SH-SY5Y (cell line): ENCODE measurements around the gene SEC22A.

Experiments used
- GATA2 ChIP-seq: IDR thresholded peaks from 2 replicates; pipeline ENCODE4 v1.6.1; 2011; ENCODE audit warnings: mild to moderate bottlenecking, low read depth, low read length
- GATA3 ChIP-seq: IDR thresholded peaks from 2 replicates; pipeline ENCODE4 v1.6.1; 2011; ENCODE audit warnings: low read depth, mild to moderate bottlenecking, low read length, moderate library complexity

Gene SEC22A

GRCh38 chr3:123201557-123202427, at the start of gene SEC22A:
Gene SEC22A (plus strand): TSS chr3:123201943. CDS start chr3:123209218, 7,275 bp downstream.
- TF ChIP-seq GATA2 (no peak), GATA3 (no peak)

GRCh38 chr3:123152687-123153086, 49.1 kb upstream of the SEC22A start:
- TF ChIP-seq GATA3 (no peak), GATA2 (no peak)

GRCh38 chr3:123153125-123154019, 48.4 kb upstream of the SEC22A start:
- no peak for TF ChIP-seq GATA2
- TF ChIP-seq GATA3: no peak

DNA sequence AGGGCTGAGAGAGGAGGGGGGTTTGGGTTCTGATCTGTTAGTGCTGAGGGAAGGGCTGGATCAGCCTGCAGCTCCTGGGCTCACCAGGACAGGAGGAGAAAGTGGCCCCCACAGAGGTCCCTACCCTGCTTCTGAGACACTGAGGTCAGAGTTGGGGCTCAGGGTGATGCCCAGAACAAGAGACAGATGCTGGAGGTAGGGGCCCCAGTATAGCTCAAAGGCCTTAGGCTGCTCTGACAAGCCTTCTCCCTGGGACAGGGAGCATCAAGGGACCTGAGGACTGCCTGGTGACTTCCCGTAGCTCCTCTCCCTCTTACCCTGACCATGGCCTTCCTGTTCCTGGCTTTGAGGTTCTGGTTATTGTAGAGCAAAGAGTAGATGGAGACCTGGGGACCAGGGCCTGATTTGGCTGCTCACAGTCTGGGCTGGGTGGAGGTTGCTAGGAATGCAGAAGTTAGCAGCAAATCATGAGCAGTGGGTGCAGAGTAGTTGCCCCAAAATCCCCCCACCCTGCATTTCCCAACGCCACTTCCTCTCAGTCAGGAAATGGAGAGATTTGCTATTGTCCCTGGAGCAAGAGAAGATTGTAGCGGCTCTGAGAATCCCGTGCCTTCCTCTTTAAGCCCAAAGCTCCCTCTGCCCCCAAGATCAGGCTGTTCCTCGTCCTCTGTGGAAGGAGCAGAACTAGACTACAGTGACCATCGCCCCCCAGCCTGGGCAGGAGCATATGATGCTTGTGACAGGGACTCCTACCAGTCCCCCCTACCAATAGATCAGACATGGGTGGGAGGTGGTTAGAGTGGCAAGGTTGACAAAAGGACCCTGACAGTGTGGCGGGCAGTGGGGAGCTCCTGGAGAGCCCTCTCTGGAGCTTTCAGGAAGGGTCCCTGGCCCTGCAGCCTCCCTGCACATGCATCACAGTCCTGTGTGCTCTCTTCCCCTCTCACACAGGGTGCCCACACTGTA, 47.4 kb upstream of the SEC22A start:
- TF ChIP-seq GATA2: no peak
- TF ChIP-seq GATA3: no peak

DNA sequence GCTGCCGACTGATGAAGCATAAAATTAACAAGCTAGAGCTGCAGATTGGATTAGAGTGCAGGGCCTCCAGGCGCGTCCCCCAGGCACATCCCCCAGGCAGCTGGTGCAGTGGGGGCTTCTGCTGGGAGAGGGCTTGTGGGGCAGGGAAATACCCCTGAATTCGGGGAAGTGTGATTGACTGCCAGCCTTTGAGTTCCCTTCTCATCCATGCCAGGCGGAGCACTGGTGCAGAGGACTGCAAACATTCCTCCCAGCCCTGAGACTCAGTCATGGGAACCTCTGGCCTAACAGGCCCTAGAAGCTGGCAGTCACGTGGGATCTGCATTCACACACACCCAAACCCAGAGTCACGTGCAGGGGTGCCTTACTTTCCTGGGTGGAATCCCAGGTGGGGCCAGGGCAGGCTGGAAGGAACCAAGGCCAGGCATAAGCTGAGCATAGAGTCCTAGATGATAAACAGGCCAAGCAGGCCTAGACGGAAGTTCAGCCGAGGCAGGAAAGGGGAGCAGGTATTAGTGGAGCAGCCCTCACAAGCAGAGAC, 46.2 kb upstream of the SEC22A start:
- TF ChIP-seq GATA3: no peak
- no peak for TF ChIP-seq GATA2

DNA sequence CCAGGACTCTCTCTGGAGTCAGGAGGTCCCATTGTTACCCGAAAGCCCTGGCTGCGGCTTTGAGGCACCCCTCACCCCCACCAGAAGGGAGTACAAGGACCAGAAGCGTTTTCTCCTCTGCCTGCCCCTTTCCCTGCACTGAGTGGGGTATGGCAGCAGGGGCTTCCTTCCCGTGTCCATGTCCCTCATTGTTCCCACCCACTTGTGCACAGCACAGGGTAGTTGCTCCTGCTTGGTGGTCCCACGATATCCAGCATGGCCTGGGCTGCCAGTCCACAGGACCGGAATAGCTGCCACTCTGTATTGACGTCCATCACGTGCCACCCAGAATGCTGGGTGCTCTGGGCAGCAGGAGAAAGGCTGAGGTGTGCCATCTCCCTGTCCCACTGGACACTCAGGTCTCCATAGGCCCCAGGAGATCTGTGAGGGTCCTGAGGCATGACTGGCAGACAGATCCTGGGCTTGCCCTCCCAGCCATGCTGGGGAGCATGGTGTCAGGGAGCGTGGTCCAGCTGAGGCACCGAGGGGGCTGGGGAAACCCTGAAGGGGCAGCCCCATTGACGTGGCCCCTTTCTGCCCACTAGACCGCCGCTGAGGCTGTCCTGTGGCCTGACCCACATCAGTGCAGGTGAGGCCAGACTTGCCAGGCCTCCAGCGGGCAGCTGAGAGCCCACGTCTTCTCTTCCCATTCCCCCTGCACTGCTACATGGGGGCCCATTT, 45.3 kb upstream of the SEC22A start:
- no peak for TF ChIP-seq GATA2
- TF ChIP-seq GATA3: no peak

DNA sequence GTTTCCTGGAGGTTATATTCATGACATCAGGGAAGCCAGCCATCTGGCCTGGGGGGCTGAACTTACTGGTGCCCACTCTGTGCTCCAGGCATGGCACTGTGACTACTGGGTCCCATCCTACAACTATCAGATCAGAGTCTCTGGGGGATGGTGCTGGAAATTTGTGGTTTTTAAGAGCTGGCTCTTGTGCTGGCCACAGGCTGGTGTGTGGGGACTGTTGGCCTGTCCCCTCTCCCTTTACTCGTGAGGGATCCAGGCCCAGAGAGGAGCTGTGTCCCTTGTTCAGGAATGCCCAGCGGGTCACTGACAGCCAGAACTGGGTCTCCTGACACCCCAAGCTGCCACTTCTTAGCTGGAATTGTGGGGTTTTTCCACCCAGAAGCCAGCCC, 44.5 kb upstream of the SEC22A start:
- no peak for TF ChIP-seq GATA3
- no peak for TF ChIP-seq GATA2

- TF ChIP-seq GATA3 (no peak), GATA2 (no peak)
Measured at GRCh38 chr3:123157598-123158287, 44.0 kb upstream of the SEC22A start.

DNA sequence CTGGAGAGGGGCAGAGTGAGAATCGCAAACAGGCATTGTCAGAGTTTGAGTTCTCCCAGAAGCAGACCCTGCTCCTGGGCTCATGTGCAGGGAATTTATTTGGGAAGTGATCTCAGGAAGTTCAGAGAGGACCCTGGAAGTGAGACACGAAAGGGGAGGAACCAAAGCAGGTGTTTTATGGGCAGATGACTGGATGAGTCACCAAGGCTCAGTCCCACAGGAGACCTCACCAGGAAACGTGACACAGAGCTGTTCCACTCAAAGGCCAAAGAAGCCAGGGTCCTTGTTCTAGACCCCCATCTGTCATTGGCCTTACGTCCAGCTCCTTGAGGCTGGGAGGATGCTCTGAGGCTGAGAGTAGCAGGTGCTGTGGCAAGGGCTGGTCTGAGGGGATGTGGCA, 43.4 kb upstream of the SEC22A start:
- no peak for TF ChIP-seq GATA2
- no peak for TF ChIP-seq GATA3

- TF ChIP-seq GATA2: no peak
- TF ChIP-seq GATA3: no peak
Measured at GRCh38 chr3:123158899-123159390, 42.8 kb upstream of the SEC22A start.

GRCh38 chr3:123159926-123160635, 41.7 kb upstream of the SEC22A start:
- TF ChIP-seq GATA2: no peak
- no peak for TF ChIP-seq GATA3
